Skeletal muscle satellite cell (primary cell): ENCODE results near the gene GPR150.
"Not testable (repeated sequence)": the region's sequence is repeated elsewhere in the genome, so short reads cannot be mapped to it uniquely, and the experiment has no call there.

Experiments
- H3K27me3 ChIP-seq: 2 replicates; pipeline ENCODE4 v1.7.0; 2013; ENCODE audit warnings: low read length; ENCODE audit not compliant: control insufficient read depth, insufficient read depth
- H3K36me3 ChIP-seq: 2 replicates; pipeline ENCODE4 v1.7.0; 2013; ENCODE audit warnings: mild to moderate bottlenecking, control low read depth, low read length; ENCODE audit not compliant: insufficient read depth
- H3K4me1 ChIP-seq: 2 replicates; pipeline ENCODE4 v1.7.0; 2013; ENCODE audit warnings: low read length; ENCODE audit not compliant: control insufficient read depth, insufficient read depth
- H3K4me2 ChIP-seq: 2 replicates; pipeline ENCODE4 v1.7.0; 2013; ENCODE audit warnings: mild to moderate bottlenecking, low read length
- H3K4me3 ChIP-seq: 2 replicates; pipeline ENCODE4 v1.7.0; 2013; ENCODE audit warnings: low read length
- H3K9ac ChIP-seq: 2 replicates; pipeline ENCODE4 v1.7.0; 2013; ENCODE audit warnings: mild to moderate bottlenecking, low read depth, low read length, moderate library complexity
- H3K9me3 ChIP-seq: replicated peaks from 2 replicates; pipeline ENCODE4 v1.7.0; 2013; ENCODE audit warnings: mild to moderate bottlenecking, control low read depth, low read length

GPR150 gene

DNA sequence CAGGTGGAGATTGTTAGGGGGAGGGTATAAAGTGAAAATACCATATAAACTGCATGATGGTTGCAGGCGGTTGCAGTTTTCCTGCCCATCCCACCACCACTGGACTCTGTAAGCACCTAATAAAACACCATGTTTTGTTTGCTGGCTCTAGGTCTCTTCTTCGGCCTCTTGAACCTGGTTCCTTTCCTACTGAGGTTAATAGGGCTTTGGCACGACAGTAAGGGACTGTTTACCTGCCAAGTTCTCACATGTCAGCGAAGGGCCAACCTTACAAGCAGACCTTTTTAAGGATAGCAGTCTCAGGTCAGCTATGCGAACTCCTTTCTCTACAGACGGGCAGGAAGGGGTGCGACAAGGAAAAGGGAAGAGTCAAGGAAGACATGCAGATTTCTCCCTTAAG is 23.3 kb downstream of the GPR150 start:
- no peaks in the 10 kb centered on the region for H3K27me3 ChIP-seq
- peaks cover 19% of the 10 kb centered on the region for H3K4me1 ChIP-seq

DNA sequence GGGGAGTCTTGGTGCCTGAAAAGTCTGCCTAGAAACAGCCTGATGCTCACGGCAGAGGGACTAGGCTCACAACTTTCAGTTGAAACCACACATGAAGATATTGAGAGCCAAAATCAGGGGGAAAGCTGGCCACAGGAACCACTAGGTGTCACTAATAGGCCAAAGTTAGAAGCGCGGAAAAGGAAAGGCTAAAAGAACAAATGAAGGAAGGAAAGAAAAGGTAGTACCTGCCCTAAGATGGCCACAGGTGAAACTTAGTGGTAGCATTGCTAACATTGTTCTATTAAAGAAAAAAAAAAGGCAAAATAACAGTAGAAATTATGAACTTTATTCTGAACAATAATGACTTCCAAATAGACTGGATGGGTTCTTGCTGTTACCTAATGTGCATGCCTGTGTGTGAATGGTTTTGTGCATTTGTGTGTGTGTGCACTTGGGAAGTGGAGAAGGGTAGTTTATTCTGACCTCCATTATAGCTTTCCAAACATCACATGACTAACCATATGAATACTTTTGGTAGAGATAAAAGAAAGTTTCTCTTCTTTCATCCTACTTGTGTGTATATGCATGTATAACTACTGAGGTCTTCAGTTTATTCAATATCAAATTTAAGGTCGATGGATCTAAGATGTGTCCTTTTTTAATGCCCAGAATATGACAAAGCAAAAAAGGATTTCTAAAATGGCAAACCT is 24.6 kb downstream of the GPR150 start:
- no peak overlapping the region for H3K4me3 ChIP-seq
- H3K4me2 ChIP-seq = no peak overlapping the region
- no peaks in the 10 kb centered on the region for H3K36me3 ChIP-seq
- H3K9ac ChIP-seq = peak overlapping the region; percentile 37
- H3K27me3 ChIP-seq = no peaks in the 10 kb centered on the region
- H3K4me1 ChIP-seq = peaks cover 19% of the 10 kb centered on the region
- H3K9me3 ChIP-seq = no peaks in the 10 kb centered on the region

More for the DNA sequence above, 23.3 kb downstream of the GPR150 start:
- Histone ChIP-seq H3K4me2 (no peak overlapping the region), H3K36me3 (no peaks in the 10 kb centered on the region), H3K9ac (no peak overlapping the region), H3K4me3 (no peak overlapping the region), H3K9me3 (no peaks in the 10 kb centered on the region)

GRCh38 chr5:95646226-95646568 is 26.3 kb downstream of the GPR150 start:
- not testable (repeated sequence) for H3K27me3 ChIP-seq, H3K9me3 ChIP-seq
- peak overlapping the region; percentile 79 for H3K4me3 ChIP-seq

DNA sequence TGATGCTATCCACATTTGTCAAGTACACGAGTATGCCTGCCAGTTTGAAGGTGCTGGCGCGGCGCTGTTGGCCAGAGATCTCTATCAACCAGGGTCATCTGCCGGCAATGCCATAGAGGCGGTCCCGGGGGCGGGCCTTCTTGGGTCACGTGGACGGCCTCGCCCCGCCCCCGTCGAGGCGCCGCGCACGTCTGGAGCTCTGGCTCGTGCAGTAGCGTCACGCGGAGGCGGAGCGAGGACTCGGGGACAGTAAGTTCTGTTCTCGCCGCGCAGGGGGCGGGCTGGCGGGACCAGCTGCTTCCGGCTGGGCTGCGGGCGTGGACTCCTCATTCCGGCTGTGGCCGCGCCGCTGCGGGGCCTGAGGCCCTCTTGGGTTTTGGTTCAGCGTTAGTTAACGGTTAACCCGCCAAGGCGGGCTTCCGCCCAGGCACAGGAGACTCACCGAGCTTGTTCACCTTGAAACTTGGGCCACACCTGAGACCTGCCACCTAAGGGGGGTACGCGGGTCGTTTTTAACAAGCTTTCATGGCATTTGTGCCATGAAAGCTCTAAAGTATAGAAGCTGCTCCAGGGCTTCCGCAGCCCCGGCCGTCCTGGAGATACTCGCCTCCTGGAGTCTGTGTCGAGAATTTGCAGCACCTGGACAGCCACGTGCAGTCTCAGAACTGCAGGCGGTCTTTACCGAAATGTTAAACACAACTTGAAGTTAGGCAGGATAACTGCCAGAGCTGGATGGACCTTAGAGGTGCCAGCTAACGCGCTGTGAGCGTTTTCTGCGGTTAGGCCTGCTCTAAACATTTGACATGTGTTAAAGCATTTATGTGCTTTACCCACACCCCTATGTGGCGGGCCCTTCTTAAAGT is 26.9 kb downstream of the GPR150 start, which contains the start of gene RFESD:
RFESD (plus strand) TSS at position 209 of the 863 bp plus-strand sequence. CDS start 5,495 bp downstream, outside the sequence.
- no peaks in the 10 kb centered on the region for H3K36me3 ChIP-seq
- H3K9ac ChIP-seq = peak within 1 kb of the TSS; percentile 95
- H3K4me2 ChIP-seq = peak within 1 kb of the TSS; percentile 95
- no peaks in the 10 kb centered on the region for H3K9me3 ChIP-seq
- H3K4me1 ChIP-seq = peaks cover 15% of the 10 kb centered on the region
- peak within 1 kb of the TSS; percentile 79 for H3K4me3 ChIP-seq
- H3K27me3 ChIP-seq = no peaks in the 10 kb centered on the region

More at GRCh38 chr5:95646226-95646568, 26.3 kb downstream of the GPR150 start:
- H3K9ac ChIP-seq, H3K36me3 ChIP-seq: not testable (repeated sequence)
- Histone ChIP-seq H3K4me2 (peak overlapping the region; percentile 95), H3K4me1 (peaks cover 19% of the 10 kb centered on the region)

GRCh38 chr5:95647886-95648860 is 28.3 kb downstream of the GPR150 start:
- Histone ChIP-seq H3K36me3 (no peaks in the 10 kb centered on the region), H3K4me2 (peak overlapping the region; percentile 95), H3K9me3 (no peaks in the 10 kb centered on the region), H3K4me3 (no peak overlapping the region), H3K9ac (no peak overlapping the region), H3K27me3 (no peaks in the 10 kb centered on the region), H3K4me1 (peaks cover 15% of the 10 kb centered on the region)

DNA sequence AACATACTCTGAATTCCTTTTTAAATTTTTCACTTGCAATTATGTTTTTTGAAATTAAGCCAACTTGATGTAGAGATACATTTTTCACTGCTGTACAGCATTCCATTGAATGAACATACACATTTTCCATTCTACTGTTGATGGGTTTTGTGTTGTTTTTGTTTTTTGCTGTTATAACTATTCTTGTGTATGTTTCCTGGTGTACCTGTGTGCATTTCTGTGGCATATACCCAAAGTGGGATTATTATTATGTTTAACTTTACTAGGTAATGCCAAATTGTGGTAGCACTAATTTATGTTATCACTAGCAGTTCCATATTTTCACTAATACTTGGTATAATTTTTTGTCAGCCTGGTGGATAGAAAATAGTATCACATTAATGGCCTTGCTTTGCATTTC is 29.4 kb downstream of the GPR150 start:
- Histone ChIP-seq H3K4me2 (no peak overlapping the region), H3K9ac (no peak overlapping the region), H3K36me3 (no peaks in the 10 kb centered on the region), H3K27me3 (no peaks in the 10 kb centered on the region), H3K9me3 (no peaks in the 10 kb centered on the region), H3K4me1 (peaks cover 12% of the 10 kb centered on the region), H3K4me3 (no peak overlapping the region)

DNA sequence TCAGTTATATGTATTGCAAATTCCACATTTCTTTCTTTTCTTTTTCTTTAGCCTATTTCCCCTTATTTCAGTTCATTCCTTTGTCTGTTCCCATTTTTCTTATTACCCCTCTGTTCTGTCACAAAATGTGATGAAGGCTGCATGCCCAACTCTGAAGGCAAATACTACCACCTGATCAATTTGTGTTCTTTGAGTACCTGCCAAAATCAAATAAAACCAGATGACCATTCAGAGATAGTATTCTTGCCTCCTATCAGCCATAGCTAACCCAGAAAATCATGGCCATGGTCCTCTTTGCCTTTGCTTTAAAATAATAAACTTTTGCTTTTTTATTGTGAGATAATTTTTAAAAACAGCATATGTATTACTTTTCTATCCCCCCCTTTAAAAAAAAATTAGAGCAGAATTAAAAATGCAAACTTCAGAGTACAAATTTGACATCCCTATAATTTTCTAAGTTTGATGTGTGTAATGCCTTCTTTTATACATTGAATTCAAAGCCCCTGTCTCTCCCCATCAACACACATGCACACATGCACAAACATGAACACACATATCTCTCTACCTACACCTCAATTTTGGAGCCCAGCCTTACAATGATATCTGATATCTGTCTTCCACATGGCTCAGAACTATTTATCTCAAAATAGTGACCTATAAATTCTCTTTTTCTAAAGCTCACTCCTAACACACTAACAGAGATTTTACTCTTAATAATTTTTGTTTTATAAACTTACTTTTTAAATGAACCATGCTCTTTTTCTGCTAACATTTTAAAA is 30.1 kb downstream of the GPR150 start:
- Histone ChIP-seq H3K4me2 (no peak overlapping the region), H3K4me1 (peaks cover 12% of the 10 kb centered on the region), H3K9me3 (no peaks in the 10 kb centered on the region), H3K4me3 (no peak overlapping the region), H3K36me3 (no peaks in the 10 kb centered on the region), H3K27me3 (no peaks in the 10 kb centered on the region), H3K9ac (no peak overlapping the region)

GRCh38 chr5:95652849-95653248 is 33.0 kb downstream of the GPR150 start:
- Histone ChIP-seq H3K4me1 (peaks cover under 1% of the 10 kb centered on the region), H3K9ac (no peak overlapping the region), H3K9me3 (no peaks in the 10 kb centered on the region), H3K36me3 (no peaks in the 10 kb centered on the region), H3K4me3 (no peak overlapping the region), H3K4me2 (no peak overlapping the region), H3K27me3 (no peaks in the 10 kb centered on the region)

DNA sequence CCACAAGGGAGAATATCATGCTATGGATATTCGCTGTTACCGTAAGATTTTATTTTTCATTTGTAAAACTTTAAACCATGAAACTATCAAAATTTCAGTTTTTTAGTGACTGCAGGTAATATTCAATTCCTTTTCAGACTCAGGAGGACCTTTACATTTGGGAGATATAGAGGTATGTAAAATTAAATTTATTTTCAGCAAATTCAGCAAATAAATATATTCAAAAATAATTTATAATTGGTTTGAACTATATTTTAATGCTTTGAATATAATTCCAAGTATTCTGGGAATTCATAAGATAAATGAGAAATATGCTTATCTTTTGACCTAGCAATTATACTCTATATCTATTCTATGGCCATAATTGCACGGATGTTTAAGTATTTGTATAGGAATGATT is 34.3 kb downstream of the GPR150 start:
- Histone ChIP-seq H3K9ac (no peak overlapping the region), H3K36me3 (no peaks in the 10 kb centered on the region), H3K9me3 (no peaks in the 10 kb centered on the region), H3K4me3 (no peak overlapping the region), H3K27me3 (no peaks in the 10 kb centered on the region), H3K4me1 (no peaks in the 10 kb centered on the region), H3K4me2 (no peak overlapping the region)

- Histone ChIP-seq H3K4me2 (no peak overlapping the region), H3K9ac (no peak overlapping the region), H3K4me1 (no peaks in the 10 kb centered on the region), H3K27me3 (no peaks in the 10 kb centered on the region), H3K36me3 (no peaks in the 10 kb centered on the region), H3K9me3 (no peaks in the 10 kb centered on the region), H3K4me3 (no peak overlapping the region)
These were observed 35.7 kb downstream of the GPR150 start for GRCh38 chr5:95655575-95655974.
